ENCODE measurements around the gene RERE. TPM values are rescaled to one million over a fixed set of nuclear protein-coding genes. Genes with fewer than 3 reads are reported as not detected.

The RERE gene
- total RNA-seq, 2 donors from 2014 or later, result 74.5 to 128 TPM

DNA sequence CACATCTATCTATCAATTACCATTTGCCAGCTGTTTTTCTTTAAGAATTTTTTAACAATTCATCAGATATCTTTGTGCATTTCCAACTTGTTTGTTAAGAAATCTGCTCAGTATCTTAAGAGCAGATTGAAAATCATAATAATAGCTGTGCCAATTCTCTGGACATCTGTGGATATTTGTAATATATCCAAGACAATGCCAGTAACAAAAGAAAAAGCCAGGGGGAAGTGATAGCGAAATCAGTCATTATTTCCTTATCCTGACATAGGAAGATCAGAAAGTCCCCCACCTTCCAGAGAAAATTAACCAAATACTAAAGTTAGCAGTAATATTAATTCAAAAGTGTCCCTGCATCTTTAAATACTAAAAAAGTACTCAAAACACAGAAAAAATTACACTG is 217.1 kb downstream of the RERE start:
- Histone ChIP-seq H3K27ac (no peak overlapping the region), H3K27me3 (no peaks in the 10 kb centered on the region), H3K4me1 (peaks cover 34% of the 10 kb centered on the region), H3K9me3 (no peaks in the 10 kb centered on the region), H3K4me3 (no peak overlapping the region), H3K36me3 (replicated peaks in 1 of 2; ENCODE audit: insufficient read depth in 1 of 2, low read depth in 2 of 2) (no peaks in the 10 kb centered on the region)
- intact Hi-C loops (cut with DNase I), result no loop called here
- DNase-seq (no peak), ATAC-seq (no peak)
- TF ChIP-seq, protein P1, sequence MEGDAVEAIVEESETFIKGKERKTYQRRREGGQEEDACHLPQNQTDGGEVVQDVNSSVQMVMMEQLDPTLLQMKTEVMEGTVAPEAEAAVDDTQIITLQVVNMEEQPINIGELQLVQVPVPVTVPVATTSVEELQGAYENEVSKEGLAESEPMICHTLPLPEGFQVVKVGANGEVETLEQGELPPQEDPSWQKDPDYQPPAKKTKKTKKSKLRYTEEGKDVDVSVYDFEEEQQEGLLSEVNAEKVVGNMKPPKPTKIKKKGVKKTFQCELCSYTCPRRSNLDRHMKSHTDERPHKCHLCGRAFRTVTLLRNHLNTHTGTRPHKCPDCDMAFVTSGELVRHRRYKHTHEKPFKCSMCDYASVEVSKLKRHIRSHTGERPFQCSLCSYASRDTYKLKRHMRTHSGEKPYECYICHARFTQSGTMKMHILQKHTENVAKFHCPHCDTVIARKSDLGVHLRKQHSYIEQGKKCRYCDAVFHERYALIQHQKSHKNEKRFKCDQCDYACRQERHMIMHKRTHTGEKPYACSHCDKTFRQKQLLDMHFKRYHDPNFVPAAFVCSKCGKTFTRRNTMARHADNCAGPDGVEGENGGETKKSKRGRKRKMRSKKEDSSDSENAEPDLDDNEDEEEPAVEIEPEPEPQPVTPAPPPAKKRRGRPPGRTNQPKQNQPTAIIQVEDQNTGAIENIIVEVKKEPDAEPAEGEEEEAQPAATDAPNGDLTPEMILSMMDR (IDR thresholded peaks at IDR 0.05), result no peak
- TF ChIP-seq POLR2A (IDR thresholded peaks at IDR 0.05), result no peak
- WGBS, 2 donors, result 92 to 93% methylated on average over 1 of the region's 1 CpG

DNA sequence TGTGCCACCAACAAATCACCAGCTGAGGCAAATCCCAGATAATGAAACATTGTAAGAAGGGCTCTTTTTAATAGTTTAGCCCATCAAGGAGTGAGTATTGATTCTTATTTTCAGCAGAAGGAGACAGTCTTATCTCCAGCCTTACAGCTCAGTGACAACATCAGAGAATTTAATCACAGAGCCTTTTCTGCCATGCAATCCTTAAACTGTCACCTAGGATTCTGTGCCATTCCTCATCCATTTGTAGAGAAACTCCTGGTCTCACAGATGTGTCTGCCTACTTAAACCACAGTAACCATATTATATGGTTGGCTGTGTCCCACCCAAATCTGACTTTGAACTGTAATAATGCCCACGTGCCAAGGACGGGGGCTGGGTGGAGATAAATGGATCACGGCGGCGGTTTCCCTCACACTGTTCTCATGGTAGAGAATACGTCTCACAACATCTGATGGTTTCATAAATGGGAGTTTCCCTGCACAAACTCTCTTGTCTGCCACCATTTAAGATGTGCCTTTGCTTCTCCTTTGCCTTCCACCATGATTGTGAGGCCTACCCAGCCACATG is 217.7 kb downstream of the RERE start:
- TF ChIP-seq, protein P1 (IDR thresholded peaks at IDR 0.05), result no peak
- TF ChIP-seq POLR2A (IDR thresholded peaks at IDR 0.05), result no peak
- 88 to 90% methylated on average over 6 of the region's 6 CpGs for WGBS, 2 donors
- Histone ChIP-seq H3K9me3 (no peaks in the 10 kb centered on the region), H3K27ac (no peak overlapping the region), H3K36me3 (replicated peaks in 1 of 2; ENCODE audit: insufficient read depth in 1 of 2, low read depth in 2 of 2) (no peaks in the 10 kb centered on the region), H3K4me1 (peaks cover 34% of the 10 kb centered on the region), H3K27me3 (no peaks in the 10 kb centered on the region), H3K4me3 (no peak overlapping the region)
- DNase-seq (no peak), ATAC-seq (no peak)
- intact Hi-C loops (cut with DNase I), result no loop called here

DNA sequence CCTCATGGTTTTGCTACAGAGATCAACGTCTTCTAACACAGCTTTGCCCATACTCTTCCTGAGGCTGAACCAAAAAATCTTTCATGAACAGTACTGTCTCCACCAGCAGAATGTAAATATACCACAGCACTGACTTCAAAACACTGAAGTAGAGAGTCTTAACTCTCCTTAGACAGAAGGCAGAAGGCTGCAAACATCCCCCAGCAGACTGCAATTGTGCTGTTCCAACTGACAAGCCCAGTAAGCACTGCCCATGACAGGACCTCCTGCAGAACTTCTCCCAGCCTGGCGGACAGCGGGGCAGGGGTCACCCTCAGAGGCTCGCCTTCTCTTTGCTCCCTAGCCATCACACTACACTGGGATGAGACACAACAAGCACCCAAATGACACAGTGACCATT is 218.7 kb downstream of the RERE start:
- H3K9me3 ChIP-seq, result no peaks in the 10 kb centered on the region
- intact Hi-C loops (cut with DNase I), result no loop called here
- 62 to 71% methylated on average over 4 of the region's 4 CpGs for WGBS, 2 donors
- H3K36me3 ChIP-seq (replicated peaks in 1 of 2; ENCODE audit: insufficient read depth in 1 of 2, low read depth in 2 of 2), result no peaks in the 10 kb centered on the region
- TF ChIP-seq POLR2A (IDR thresholded peaks at IDR 0.05), result no peak
- TF ChIP-seq, protein P1 (IDR thresholded peaks at IDR 0.05), result no peak
- peak in 3 of 4 donors; percentile 6 to 32 (median 16) for DNase-seq
- peaks cover 34% of the 10 kb centered on the region for H3K4me1 ChIP-seq
- no peak overlapping the region for H3K4me3 ChIP-seq
- peak overlapping the region; percentile 32 to 59 (median 46) for H3K27ac ChIP-seq
- H3K27me3 ChIP-seq, result no peaks in the 10 kb centered on the region
- peak; percentile 7 for ATAC-seq

DNA sequence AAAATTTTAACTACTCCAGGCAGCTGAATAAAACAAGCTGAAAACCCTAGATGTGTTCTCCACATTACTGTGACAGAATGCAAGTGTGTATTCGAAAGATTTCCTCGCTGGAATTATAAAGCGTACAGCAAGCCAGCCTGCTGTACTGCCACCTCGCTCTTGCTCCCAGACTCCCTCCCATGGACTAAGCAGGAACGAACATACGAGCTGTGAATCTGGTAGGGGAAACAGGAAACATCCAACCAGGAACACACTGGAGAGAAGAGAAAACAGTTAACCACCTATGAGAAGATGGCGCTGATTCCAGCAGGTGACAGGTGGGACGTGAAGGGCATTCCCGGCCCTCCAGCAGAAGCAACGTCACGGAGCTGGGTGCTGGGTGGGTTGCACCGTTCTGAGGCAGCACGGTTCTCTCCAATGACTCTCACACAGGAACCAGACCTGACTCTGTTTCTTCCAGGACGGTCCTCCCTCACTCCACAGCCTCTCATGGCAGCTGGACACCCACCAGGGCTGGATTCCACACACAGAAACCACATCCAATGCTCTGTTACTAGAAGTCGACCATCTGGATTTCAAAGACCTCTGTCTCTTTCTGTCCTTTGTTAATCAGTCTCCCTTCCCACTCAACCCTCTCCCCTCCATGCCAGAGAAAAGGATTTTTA is 219.2 kb downstream of the RERE start:
- WGBS, 2 donors, result 20 to 32% methylated on average over 9 to 15 of the region's 15 CpGs
- peak; percentile 50 to 72 (median 68) for DNase-seq
- Histone ChIP-seq H3K4me3 (no peak overlapping the region), H3K9me3 (no peaks in the 10 kb centered on the region), H3K4me1 (peaks cover 34% of the 10 kb centered on the region), H3K27me3 (no peaks in the 10 kb centered on the region), H3K36me3 (replicated peaks in 1 of 2; ENCODE audit: insufficient read depth in 1 of 2, low read depth in 2 of 2) (no peaks in the 10 kb centered on the region), H3K27ac (peak overlapping the region; percentile 32 to 59 (median 46))
- intact Hi-C loops (cut with DNase I), result no loop called here
- TF ChIP-seq, protein P1 (IDR thresholded peaks at IDR 0.05), result peak; percentile 8 to 74 (median 62)
- no peak for TF ChIP-seq POLR2A (IDR thresholded peaks at IDR 0.05)
- peak; percentile 86 for ATAC-seq

DNA sequence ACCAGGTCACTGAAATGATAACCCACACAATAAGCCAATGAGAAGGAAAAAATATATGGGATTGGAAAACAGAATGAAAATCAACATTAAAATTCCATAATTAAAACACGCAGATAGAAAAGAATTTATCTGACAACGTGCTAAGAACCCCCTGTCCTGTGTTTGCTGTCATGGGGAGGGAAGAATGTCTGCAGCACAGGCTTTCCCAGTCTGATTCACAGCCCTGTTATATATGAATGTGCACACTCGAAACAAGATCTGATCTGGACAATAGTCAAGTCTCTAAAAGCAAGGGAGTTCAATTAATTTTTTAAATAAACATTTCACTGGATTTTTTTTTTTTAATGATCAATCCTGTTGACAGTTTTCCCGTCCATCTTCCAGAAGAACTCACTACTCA is 220.0 kb downstream of the RERE start:
- Histone ChIP-seq H3K9me3 (no peaks in the 10 kb centered on the region), H3K27me3 (no peaks in the 10 kb centered on the region), H3K27ac (peak overlapping the region in 2 of 4 donors; percentile 55 to 59), H3K4me3 (no peak overlapping the region), H3K4me1 (peaks cover 34% of the 10 kb centered on the region), H3K36me3 (replicated peaks in 1 of 2; ENCODE audit: insufficient read depth in 1 of 2, low read depth in 2 of 2) (no peaks in the 10 kb centered on the region)
- DNase-seq (no peak), ATAC-seq (no peak)
- WGBS, 2 donors, result 24 to 34% methylated on average over 4 of the region's 4 CpGs
- intact Hi-C loops (cut with DNase I), result no loop called here
- TF ChIP-seq, protein P1 (IDR thresholded peaks at IDR 0.05), result no peak
- no peak for TF ChIP-seq POLR2A (IDR thresholded peaks at IDR 0.05)

Data from body of pancreas (tissue), 4 donors.